Neural progenitor cell (in vitro differentiated cells): ENCODE data around the gene GNAI3. TPM values are rescaled to one million over a fixed set of nuclear protein-coding genes. Genes with fewer than 3 reads are reported as not detected.

Experiments used
- DNase-seq: peaks from one replicate; pipeline ENCODE4 v3.0.0-alpha.2; 2016; ENCODE audit warnings: low spot score
- H2AFZ ChIP-seq: fragments of 200-600 bp; sonication (generic); replicated peaks from 2 replicates; pipeline ENCODE4 v1.6.1; 2016; ENCODE audit warnings: antibody characterized with exemption
- H3F3A ChIP-seq: fragments of 200-600 bp; sonication (generic); 2 replicates; pipeline ENCODE4 v1.6.1; 2016; ENCODE audit warnings: antibody characterized with exemption, low read depth
- H3K27ac ChIP-seq: fragments of 200-600 bp; sonication (generic); 2 replicates; pipeline ENCODE4 v1.5.1; 2016; ENCODE audit warnings: mild to moderate bottlenecking
- H3K27me3 ChIP-seq: fragments of 200-600 bp; sonication (generic); 2 replicates; pipeline ENCODE4 v1.6.1; 2016; ENCODE audit warnings: mild to moderate bottlenecking, moderate library complexity
- H3K36me3 ChIP-seq: fragments of 200-600 bp; sonication (generic); 2 replicates; pipeline ENCODE4 v1.5.1; 2016
- H3K4me1 ChIP-seq: fragments of 200-600 bp; sonication (generic); 2 replicates; pipeline ENCODE4 v1.6.1; 2016; ENCODE audit warnings: mixed run types
- H3K4me2 ChIP-seq: fragments of 200-600 bp; sonication (generic); 2 replicates; pipeline ENCODE4 v1.6.1; 2016
- H3K4me3 ChIP-seq: fragments of 200-600 bp; sonication (generic); 2 replicates; pipeline ENCODE4 v1.5.1; 2016
- H3K79me2 ChIP-seq: fragments of 200-600 bp; sonication (generic); 2 replicates; pipeline ENCODE4 v1.6.1; 2016; ENCODE audit warnings: low read depth
- H3K9ac ChIP-seq: fragments of 200-600 bp; sonication (generic); 2 replicates; pipeline ENCODE4 v1.6.1; 2016
- H3K9me3 ChIP-seq: fragments of 200-600 bp; sonication (generic); 2 replicates; pipeline ENCODE4 v1.5.1; 2016; ENCODE audit warnings: low read depth
- H4K20me1 ChIP-seq: fragments of 200-600 bp; sonication (generic); 2 replicates; pipeline ENCODE4 v1.6.1; 2016; ENCODE audit warnings: low read depth
- H3K27ac Mint-ChIP-seq: 3 replicates; pipeline ENCODE4 v1.8.0; 2021; ENCODE audit warnings: mixed read lengths
- H3K27me3 Mint-ChIP-seq: 2 replicates; pipeline ENCODE4 v1.8.0; 2022; ENCODE audit warnings: low read depth, mild to moderate bottlenecking, inconsistent platforms, moderate library complexity, mixed read lengths; ENCODE audit not compliant: insufficient read depth
- H3K36me3 Mint-ChIP-seq: 3 replicates; pipeline ENCODE4 v1.8.0; 2021; ENCODE audit warnings: mixed read lengths
- H3K4me1 Mint-ChIP-seq: 3 replicates; pipeline ENCODE4 v1.8.0; 2021; ENCODE audit warnings: mixed read lengths
- H3K4me3 Mint-ChIP-seq: 3 replicates; pipeline ENCODE4 v1.8.0; 2021; ENCODE audit warnings: mild to moderate bottlenecking, moderate library complexity, mixed read lengths
- H3K9me3 Mint-ChIP-seq: 3 replicates; pipeline ENCODE4 v1.8.0; 2020; ENCODE audit warnings: mixed read lengths
- CTCF ChIP-seq: fragments of 200-600 bp; sonication (generic); IDR thresholded peaks from 2 replicates; pipeline ENCODE4 v1.5.1; 2017; ENCODE audit warnings: antibody characterized with exemption, mild to moderate bottlenecking
- EZH2 ChIP-seq: fragments of 200-600 bp; sonication (generic); IDR thresholded peaks from 2 replicates; pipeline ENCODE4 v1.6.1; 2017; ENCODE audit warnings: antibody characterized with exemption, mild to moderate bottlenecking, moderate library complexity
- EZH2phosphoT487 ChIP-seq: fragments of 200-600 bp; sonication (generic); IDR thresholded peaks from 2 replicates; pipeline ENCODE4 v1.6.1; 2017; ENCODE audit warnings: antibody characterized with exemption
- total RNA-seq: library from RNA; depleted of rRNA; stranded (reverse); fragments of >200 nt; gene quantifications from 2 replicates; pipeline ENCODE4 v1.2.3, GENCODE V29; 2015; ENCODE audit warnings: low replicate concordance

The GNAI3 gene
- total RNA-seq, 1 donor from 2014 or later = 15.4 TPM

DNA sequence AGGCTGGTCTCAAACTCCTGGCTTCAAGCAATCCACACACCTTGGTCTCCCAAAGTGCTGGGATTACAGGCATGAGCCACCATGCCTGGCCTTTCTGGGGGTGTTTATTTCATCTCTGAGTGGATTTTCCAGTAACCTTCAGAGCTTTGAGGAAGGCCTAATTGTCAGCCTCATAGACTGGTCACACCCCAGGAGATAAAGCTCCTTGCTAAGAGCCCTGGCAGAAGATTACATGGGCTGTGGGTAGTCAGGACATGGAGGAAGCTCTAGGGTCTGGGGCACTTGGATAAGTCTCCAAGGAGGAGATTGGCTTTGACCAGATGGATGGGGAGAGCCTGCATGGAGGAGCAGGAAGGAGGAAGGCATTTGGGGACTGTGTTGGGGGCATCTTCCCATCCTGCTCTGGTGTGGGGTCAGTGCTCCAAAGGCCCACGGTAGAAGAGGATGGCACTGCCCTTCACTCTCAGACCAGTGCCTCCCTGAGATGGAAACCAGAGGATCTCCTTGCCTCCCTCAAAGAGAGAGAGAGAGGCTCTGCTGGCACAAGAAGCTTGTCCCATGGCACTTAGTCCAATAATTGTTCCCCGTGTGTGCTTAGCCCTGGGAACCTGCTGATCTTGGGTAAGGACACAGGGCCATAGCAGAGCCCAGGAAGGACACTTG lies 92.8 kb downstream of the GNAI3 start:
- H2AFZ ChIP-seq = no peak overlapping the region
- no peak overlapping the region for H3K9ac ChIP-seq
- H3K27me3 ChIP-seq = peaks cover 8% of the 10 kb centered on the region
- no peaks in the 10 kb centered on the region for H3F3A ChIP-seq
- Mint-ChIP-seq H3K27ac (peak overlapping the region; percentile 47), H3K27me3 (peaks cover 11% of the 10 kb centered on the region), H3K4me1 (peaks cover 29% of the 10 kb centered on the region), H3K9me3 (peaks cover 12% of the 10 kb centered on the region), H3K4me3 (no peak overlapping the region), H3K36me3 (no peaks in the 10 kb centered on the region)
- DNase-seq = no peak
- no peaks in the 10 kb centered on the region for H3K79me2 ChIP-seq
- no peaks in the 10 kb centered on the region for H3K9me3 ChIP-seq
- no peak overlapping the region for H3K27ac ChIP-seq
- H3K4me2 ChIP-seq = no peak overlapping the region
- H3K36me3 ChIP-seq = no peaks in the 10 kb centered on the region
- no peak overlapping the region for H3K4me3 ChIP-seq
- peaks cover 10% of the 10 kb centered on the region for H3K4me1 ChIP-seq
- TF ChIP-seq EZH2phosphoT487 (no peak), EZH2 (no peak), CTCF (no peak)
- no peaks in the 10 kb centered on the region for H4K20me1 ChIP-seq

DNA sequence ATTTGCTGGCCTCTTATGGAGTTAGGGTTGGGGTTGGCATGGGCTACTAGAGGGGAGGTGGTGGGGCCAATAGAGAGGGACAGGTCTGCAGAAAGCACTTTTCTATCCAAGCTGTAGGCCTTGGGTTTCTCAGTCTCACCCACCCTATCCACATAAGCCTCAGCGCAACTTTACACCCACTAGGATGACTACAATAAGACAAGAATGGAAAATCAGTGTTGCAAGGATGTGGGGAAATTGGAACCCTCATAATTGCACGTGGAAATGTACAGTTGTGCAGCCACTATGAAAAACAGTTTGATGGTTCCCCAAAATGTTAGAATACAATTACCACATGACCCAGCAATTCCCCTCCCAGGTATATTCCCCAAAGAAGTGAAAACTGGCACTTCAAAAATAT lies 93.4 kb downstream of the GNAI3 start:
- no peak for DNase-seq
- H3K4me3 ChIP-seq = no peak overlapping the region
- H3F3A ChIP-seq = no peaks in the 10 kb centered on the region
- no peak overlapping the region for H3K9ac ChIP-seq
- H3K27me3 Mint-ChIP-seq = peaks cover 11% of the 10 kb centered on the region
- no peak overlapping the region for H3K4me2 ChIP-seq
- peaks cover 9% of the 10 kb centered on the region for H3K4me1 ChIP-seq
- no peaks in the 10 kb centered on the region for H3K36me3 ChIP-seq
- H3K9me3 Mint-ChIP-seq = peaks cover 15% of the 10 kb centered on the region
- no peaks in the 10 kb centered on the region for H3K9me3 ChIP-seq
- TF ChIP-seq CTCF = no peak
- no peak for TF ChIP-seq EZH2
- no peak for TF ChIP-seq EZH2phosphoT487
- no peak overlapping the region for H2AFZ ChIP-seq
- H3K27ac Mint-ChIP-seq = no peak overlapping the region
- H3K79me2 ChIP-seq = no peaks in the 10 kb centered on the region
- H4K20me1 ChIP-seq = no peaks in the 10 kb centered on the region
- H3K27ac ChIP-seq = no peak overlapping the region
- H3K4me1 Mint-ChIP-seq = peaks cover 23% of the 10 kb centered on the region
- H3K4me3 Mint-ChIP-seq = no peak overlapping the region
- no peaks in the 10 kb centered on the region for H3K36me3 Mint-ChIP-seq
- H3K27me3 ChIP-seq = peaks cover 8% of the 10 kb centered on the region

DNA sequence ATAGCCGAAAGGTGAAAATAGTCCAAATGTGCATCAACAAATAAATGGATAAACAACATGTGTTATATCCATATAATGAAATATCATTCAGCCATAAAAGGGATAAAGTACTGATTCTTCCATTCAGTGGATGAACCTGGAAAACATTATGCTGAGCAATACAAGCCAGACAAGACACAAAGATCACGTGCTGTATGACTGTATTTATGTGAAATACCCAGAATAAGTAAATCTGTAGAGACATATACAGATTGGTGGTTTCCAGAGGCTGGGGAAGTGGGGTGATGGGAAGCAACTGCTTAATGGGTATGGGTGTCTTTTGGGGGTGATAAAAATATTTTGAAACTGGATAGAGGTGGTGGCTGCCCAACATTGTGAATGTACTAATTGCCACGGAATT lies 94.2 kb downstream of the GNAI3 start:
- Histone ChIP-seq H4K20me1 (no peaks in the 10 kb centered on the region), H3K27me3 (peaks cover 8% of the 10 kb centered on the region), H3K9me3 (no peaks in the 10 kb centered on the region), H3K79me2 (no peaks in the 10 kb centered on the region), H3K36me3 (no peaks in the 10 kb centered on the region), H3F3A (no peaks in the 10 kb centered on the region), H3K4me1 (peaks cover 9% of the 10 kb centered on the region), H3K27ac (no peak overlapping the region), H3K9ac (no peak overlapping the region), H3K4me2 (no peak overlapping the region), H2AFZ (no peak overlapping the region), H3K4me3 (no peak overlapping the region)
- no peak for DNase-seq
- H3K27me3 Mint-ChIP-seq = peaks cover 11% of the 10 kb centered on the region
- H3K36me3 Mint-ChIP-seq = no peaks in the 10 kb centered on the region
- peaks cover 20% of the 10 kb centered on the region for H3K4me1 Mint-ChIP-seq
- no peak overlapping the region for H3K27ac Mint-ChIP-seq
- H3K4me3 Mint-ChIP-seq = no peak overlapping the region
- TF ChIP-seq EZH2phosphoT487 (no peak), EZH2 (no peak), CTCF (no peak)
- H3K9me3 Mint-ChIP-seq = peaks cover 19% of the 10 kb centered on the region
